Embryonic facial prominence (tissue), 1 donor: ENCODE data around the gene FBXW5.

ENCODE experiments used
- DNase-seq: peaks from one replicate; pipeline ENCODE4 v3.0.0-alpha.2; 2016; ENCODE audit errors: extremely low spot score

FBXW5 gene

GRCh38 chr9:136910901-136911245 is 33.7 kb downstream of the FBXW5 start:
- DNase-seq: no peak

- no peak for DNase-seq
Observed at GRCh38 chr9:136910197-136910900, 34.2 kb downstream of the FBXW5 start.

GRCh38 chr9:136907011-136907914 is 37.3 kb downstream of the FBXW5 start:
- no peak for DNase-seq

GRCh38 chr9:136906266-136906665 is 38.3 kb downstream of the FBXW5 start:
- no peak for DNase-seq

GRCh38 chr9:136903041-136903554 is 41.4 kb downstream of the FBXW5 start:
- DNase-seq: no peak

- no peak for DNase-seq
Observed at GRCh38 chr9:136902259-136902821, 42.2 kb downstream of the FBXW5 start.

- no peak for DNase-seq
Observed at GRCh38 chr9:136901516-136902258, 42.9 kb downstream of the FBXW5 start.

- DNase-seq: no peak
Observed at GRCh38 chr9:136900988-136901515, 43.5 kb downstream of the FBXW5 start.

- DNase-seq: no peak
Observed at GRCh38 chr9:136900556-136900955, 44.0 kb downstream of the FBXW5 start.

- DNase-seq: no peak
Observed at GRCh38 chr9:136899196-136899595, 45.3 kb downstream of the FBXW5 start.

GRCh38 chr9:136898483-136899100 is 45.9 kb downstream of the FBXW5 start:
- DNase-seq: no peak

- DNase-seq: no peak
Observed at GRCh38 chr9:136896027-136896426, 48.5 kb downstream of the FBXW5 start.

GRCh38 chr9:136890661-136891060 is 53.9 kb downstream of the FBXW5 start:
- no peak for DNase-seq
